Lower leg skin (tissue), 4 donors: ENCODE measurements around the gene NFIX. TPM values are rescaled to one million over a fixed set of nuclear protein-coding genes. Genes with fewer than 3 reads are reported as not detected.

Experiments
- DNase-seq, 2 donors: peaks; one replicate each; pipeline ENCODE4 v3.0.0-alpha.2; 2019; ENCODE audit warnings: low spot score in 2 of 2
- H3K4me3 ChIP-seq: fragments of 200-600 bp; sonication (generic); 2 replicates; pipeline ENCODE4 v1.5.1; 2017; ENCODE audit warnings: mild to moderate bottlenecking, low read depth; ENCODE audit not compliant: poor library complexity, severe bottlenecking
- CTCF ChIP-seq, 3 donors: fragments of 450-650 bp; IDR thresholded peaks; one replicate each; pipeline ENCODE4 v1.5.1; 2016; ENCODE audit warnings: antibody characterized with exemption in 3 of 3, mild to moderate bottlenecking in 3 of 3, moderate library complexity in 2 of 3
- POLR2A ChIP-seq, 2 donors: fragments of 450-650 bp; IDR thresholded peaks; one replicate each; pipeline ENCODE4 v1.6.1; 2016 to 2017; ENCODE audit warnings: antibody characterized with exemption in 2 of 2, mild to moderate bottlenecking in 1 of 2, moderate library complexity in 1 of 2
- WGBS, 2 donors: methylation state at CpG; one replicate each; pipeline ENCODE4 v1.1.5; 2018; 5-methylcytosine and 5-hydroxymethylcytosine counted together
- intact Hi-C: fragments of 100-400 bp; cut with DNase I; formaldehyde crosslinking; loops from one replicate; pipeline ENCODE4 v1.15.0; 2023; ENCODE audit warnings: low total_unique reads
- total RNA-seq, 4 donors: library from RNA; depleted of rRNA; stranded (reverse); fragments of >200 nt; gene quantifications; one replicate each; pipeline ENCODE4 v1.1.0, GENCODE V29; 2016

Gene NFIX
- total RNA-seq, 4 donors from 2014 or later = 119 to 177 (median 136) TPM

GRCh38 chr19:13025819-13026456 lies 30.7 kb downstream of the NFIX start:
- no peak for DNase-seq
- H3K4me3 ChIP-seq = peak overlapping the region; percentile 17
- intact Hi-C loops = no loop called here
- TF ChIP-seq CTCF (IDR thresholded peaks at IDR 0.05) (no peak), POLR2A (IDR thresholded peaks at IDR 0.05) (no peak)
- 21 to 28% methylated on average over 7 of the region's 7 CpGs for WGBS, 2 donors

GRCh38 chr19:13026462-13027370 lies 31.4 kb downstream of the NFIX start:
- TF ChIP-seq POLR2A (IDR thresholded peaks at IDR 0.05) = no peak
- no peak for TF ChIP-seq CTCF (IDR thresholded peaks at IDR 0.05)
- H3K4me3 ChIP-seq = no peak overlapping the region
- intact Hi-C loops = loop anchor here (1.0 kb wide), 1 partner anchor 28 kb away; no protein-coding TSS in a partner anchor
- WGBS, 2 donors = 14 to 16% methylated on average over 14 of the region's 14 CpGs
- DNase-seq = no peak

GRCh38 chr19:13027557-13027956 lies 32.3 kb downstream of the NFIX start:
- 20 to 30% methylated on average over 5 to 6 of the region's 6 CpGs for WGBS, 2 donors
- no peak for DNase-seq
- H3K4me3 ChIP-seq = no peak overlapping the region
- intact Hi-C loops = loop anchor here (1.0 kb wide), 1 partner anchor 29 kb away; no protein-coding TSS in a partner anchor
- no peak for TF ChIP-seq POLR2A (IDR thresholded peaks at IDR 0.05)
- TF ChIP-seq CTCF (IDR thresholded peaks at IDR 0.05) = no peak

- TF ChIP-seq POLR2A (IDR thresholded peaks at IDR 0.05) (no peak), CTCF (IDR thresholded peaks at IDR 0.05) (no peak)
- WGBS, 2 donors = 47 to 50% methylated on average over 3 of the region's 3 CpGs
- H3K4me3 ChIP-seq = no peak overlapping the region
- no peak for DNase-seq
- intact Hi-C loops = no loop called here
Measured at GRCh38 chr19:13028027-13028426, 32.8 kb downstream of the NFIX start.

- 38 to 51% methylated on average over 9 of the region's 9 CpGs for WGBS, 2 donors
Measured at GRCh38 chr19:13029301-13029880, 34.1 kb downstream of the NFIX start.

More at GRCh38 chr19:13029301-13029880, 34.1 kb downstream of the NFIX start:
- intact Hi-C loops = no loop called here
- no peak for DNase-seq
- TF ChIP-seq CTCF (IDR thresholded peaks at IDR 0.05) (no peak), POLR2A (IDR thresholded peaks at IDR 0.05) (no peak)
- no peak overlapping the region for H3K4me3 ChIP-seq
